HCT116 (cell line): ENCODE data around the gene HOXC11. TPM values are rescaled to one million over a fixed set of nuclear protein-coding genes. Genes with fewer than 3 reads are reported as not detected.

Source experiments
- ATAC-seq: fragments of 200-7000 bp; cut with Tn5 transposase; 2 replicates; pipeline ENCODE4 v1.9.1; 2020; ENCODE audit warnings: mild to moderate bottlenecking, moderate library complexity
- BruUV-seq: library from RNA; stranded (reverse); fragments of 400-500 nt; replicated peaks from 2 replicates; lab custom pipeline; 2021; lab: Mats Ljungman, UMichigan
- CTCF ChIA-PET: fragments of 300-600 bp; sonication (Branson Sonifier 250); formaldehyde crosslinking; loops from one replicate; lab custom pipeline; 2021; ENCODE audit warnings: antibody characterized with exemption; lab: Charles Lee
- POLR2A ChIA-PET: fragments of 300-600, 350-600 bp; sonication (Branson Sonifier 250); formaldehyde crosslinking; loops from one replicate; lab custom pipeline; 2021; ENCODE audit warnings: antibody characterized with exemption; lab: Charles Lee
- RAD21 ChIA-PET, 2 experiments: fragments of 300-600 bp; sonication (Branson Sonifier 250); formaldehyde crosslinking; loops; one replicate each; lab custom pipeline; 2023; ENCODE audit warnings: low total read pairs in 2 of 2; ENCODE audit not compliant: uncharacterized antibody in 2 of 2, unreplicated experiment in 2 of 2, low non-redundant PET in 1 of 2; lab: Charles Lee
- DNase-seq: peaks from one replicate; pipeline ENCODE4 v3.0.0-alpha.2; 2010; ENCODE audit warnings: low read depth, low spot score
- H2AFZ ChIP-seq: fragments of 200-600 bp; shearing (Covaris generic), sonication (generic); 2 replicates; pipeline ENCODE4 v1.6.1; 2017; ENCODE audit warnings: low read depth, mixed run types, mixed read lengths, antibody characterized with exemption, low read length; ENCODE audit not compliant: poor library complexity, severe bottlenecking
- H3K27ac ChIP-seq: 2 replicates; pipeline ENCODE4 v1.5.1; 2012; ENCODE audit warnings: low read depth, low read length
- H3K27me3 ChIP-seq: fragments of 200-600 bp; sonication (generic); 2 replicates; pipeline ENCODE4 v1.6.1; 2016; ENCODE audit warnings: mixed run types, low read length, mixed read lengths; ENCODE audit not compliant: insufficient read depth
- H3K36me3 ChIP-seq, 2 experiments: fragments of 200-500 bp in 1 of 2; fragments of 200-600 bp in 1 of 2; sonication (Bioruptor generic) in 1 of 2; sonication (generic) in 1 of 2; 2 replicates each; pipeline versions ENCODE4 v1.5.1 to v1.6.1; 2014 to 2016; ENCODE audit warnings: low read length in 2 of 2, inconsistent platforms in 1 of 2, mixed read lengths in 1 of 2, mixed run types in 1 of 2; ENCODE audit not compliant: insufficient read depth in 2 of 2, control insufficient read depth in 1 of 2
- H3K4me1 ChIP-seq, 2 experiments: fragments of 200-600 bp in 1 of 2; sonication (generic) in 1 of 2; 2 replicates each; pipeline versions ENCODE4 v1.5.1 to v1.6.1; 2012 to 2017; ENCODE audit warnings: low read length in 2 of 2, inconsistent platforms in 1 of 2, mild to moderate bottlenecking in 1 of 2, mixed read lengths in 1 of 2, mixed run types in 1 of 2, moderate library complexity in 1 of 2; ENCODE audit not compliant: insufficient read depth in 2 of 2, control insufficient read depth in 1 of 2
- H3K4me2 ChIP-seq: fragments of 200-600 bp; sonication (generic); 2 replicates; pipeline ENCODE4 v1.6.1; 2017; ENCODE audit warnings: mixed run types, low read length, mixed read lengths
- H3K4me3 ChIP-seq, 2 experiments: fragments of 200-600 bp in 1 of 2; sonication (generic) in 1 of 2; replicated peaks in 1 of 2; 2 replicates each; pipeline ENCODE4 v1.5.1; 2011 to 2016; ENCODE audit warnings: low read length in 2 of 2, control low read depth in 1 of 2, low read depth in 1 of 2, mild to moderate bottlenecking in 1 of 2, mixed read lengths in 1 of 2, mixed run types in 1 of 2
- H3K79me2 ChIP-seq: fragments of 200-600 bp; sonication (generic); 2 replicates; pipeline ENCODE4 v1.6.1; 2017; ENCODE audit warnings: mild to moderate bottlenecking, mixed run types, low read length, moderate library complexity, mixed read lengths; ENCODE audit not compliant: insufficient read depth
- H3K9ac ChIP-seq: fragments of 200-600 bp; sonication (generic); 2 replicates; pipeline ENCODE4 v1.6.1; 2016; ENCODE audit warnings: low read length, mixed read lengths
- H3K9me2 ChIP-seq: fragments of 200-600 bp; sonication (generic), shearing (Covaris generic); 2 replicates; pipeline ENCODE4 v1.6.1; 2017; ENCODE audit warnings: mixed run types, mild to moderate bottlenecking, moderate library complexity; ENCODE audit not compliant: insufficient read depth
- H3K9me3 ChIP-seq, 2 experiments: fragments of 200-500 bp in 1 of 2; fragments of 200-600 bp in 1 of 2; sonication (Bioruptor generic) in 1 of 2; sonication (generic) in 1 of 2; 2 replicates each; pipeline ENCODE4 v1.6.1; 2014 to 2017; ENCODE audit warnings: low read length in 2 of 2, mixed read lengths in 2 of 2, inconsistent platforms in 1 of 2, low read depth in 1 of 2, mild to moderate bottlenecking in 1 of 2, mixed run types in 1 of 2, moderate library complexity in 1 of 2; ENCODE audit not compliant: control insufficient read depth in 1 of 2, insufficient read depth in 1 of 2
- H4K20me1 ChIP-seq: fragments of 200-600 bp; sonication (generic), shearing (Covaris generic); 2 replicates; pipeline ENCODE4 v1.6.1; 2017; ENCODE audit warnings: mixed run types, mild to moderate bottlenecking, moderate library complexity; ENCODE audit not compliant: insufficient read depth
- CEBPB ChIP-seq: IDR thresholded peaks from 2 replicates; pipeline ENCODE4 v1.6.1; 2012; ENCODE audit warnings: low read depth
- EZH2 ChIP-seq: fragments of 200-600 bp; sonication (generic); IDR thresholded peaks from 2 replicates; pipeline ENCODE4 v1.6.1; 2017; ENCODE audit warnings: antibody characterized with exemption, mixed run types
- JUND ChIP-seq: IDR thresholded peaks from 2 replicates; pipeline ENCODE4 v1.6.1; 2012
- POLR2A ChIP-seq: IDR thresholded peaks from 2 replicates; pipeline ENCODE4 v1.7.0; 2011; ENCODE audit warnings: borderline replicate concordance; ENCODE audit not compliant: insufficient read depth, insufficient read length; ENCODE audit errors: extremely low read depth
- REST ChIP-seq: IDR thresholded peaks from 2 replicates; pipeline ENCODE4 v1.6.1; 2012; ENCODE audit warnings: low read depth
- SP1 ChIP-seq: IDR thresholded peaks from 2 replicates; pipeline ENCODE4 v1.6.1; 2012; ENCODE audit warnings: low read depth
- SRF ChIP-seq: IDR thresholded peaks from 2 replicates; pipeline ENCODE4 v1.6.1; 2012; ENCODE audit warnings: low read depth
- intact Hi-C: fragments of 100-400 bp; cut with micrococcal nuclease; formaldehyde crosslinking; loops from 2 replicates; pipeline ENCODE4 v1.10.0; 2022
- total RNA-seq: library from RNA; stranded (reverse); gene quantifications from one replicate; pipeline ENCODE4 v1.2.1, GENCODE V29; 2021; ENCODE audit not compliant: unreplicated experiment

HOXC11 gene
- total RNA-seq, 1 experiment from 2014 or later, result 0.22 TPM

- no peaks in the 10 kb centered on the region for H4K20me1 ChIP-seq
- intact Hi-C loops, result no loop called here
- TF ChIP-seq EZH2 (no peak), SP1 (no peak), CEBPB (no peak), JUND (no peak), SRF (no peak), REST (no peak), POLR2A (no peak)
- no peaks in the 10 kb centered on the region for H3K79me2 ChIP-seq
- H3K4me1 ChIP-seq, result no peaks in the 10 kb centered on the region
- ChIA-PET POLR2A (no interaction called here), CTCF (no interaction called here), RAD21 (no interaction called here)
- DNase-seq, result no peak
- no peak overlapping the region for H3K9ac ChIP-seq
- no peaks in the 10 kb centered on the region for H3K9me3 ChIP-seq
- no peak for ATAC-seq
- H3K27ac ChIP-seq, result no peak overlapping the region
- no peaks in the 10 kb centered on the region for H3K9me2 ChIP-seq
- H3K4me3 ChIP-seq, result no peak overlapping the region
- BruUV-seq, result no TSS peak
- no peak overlapping the region for H3K4me2 ChIP-seq
- no peak overlapping the region for H2AFZ ChIP-seq
- H3K36me3 ChIP-seq, result no peaks in the 10 kb centered on the region
- H3K27me3 ChIP-seq, result no peaks in the 10 kb centered on the region
These were observed 13.6 kb upstream of the HOXC11 start for GRCh38 chr12:53959314-53959713.
